WTC11 (cell line): ENCODE data around the gene GID8. TPM values are rescaled to one million over a fixed set of nuclear protein-coding genes. Genes with fewer than 3 reads are reported as not detected.

Experiments
- ATAC-seq: fragments of 200-7000 bp; cut with Tn5 transposase; 2 replicates; pipeline ENCODE4 v1.10.0; 2021; ENCODE audit warnings: mild to moderate bottlenecking, moderate library complexity
- CTCF ChIA-PET: fragments of 300-600 bp; sonication (Branson Sonifier 250); formaldehyde crosslinking; loops from one replicate; lab custom pipeline; 2021; ENCODE audit warnings: antibody characterized with exemption; lab: Charles Lee
- POLR2A ChIA-PET: fragments of 350-600 bp; sonication (Branson Sonifier 250); formaldehyde crosslinking; loops from one replicate; lab custom pipeline; 2021; ENCODE audit warnings: antibody characterized with exemption; lab: Charles Lee
- DNase-seq: peaks from one replicate; pipeline ENCODE4 v3.0.0; 2021; ENCODE audit warnings: low spot score
- H3K27ac Mint-ChIP-seq: 2 replicates; pipeline ENCODE4 v1.8.0; 2021; ENCODE audit warnings: mixed read lengths
- H3K27me3 Mint-ChIP-seq: 2 replicates; pipeline ENCODE4 v1.8.0; 2021; ENCODE audit warnings: low read depth, mild to moderate bottlenecking, moderate library complexity, mixed read lengths
- H3K36me3 Mint-ChIP-seq: 2 replicates; pipeline ENCODE4 v1.8.0; 2021; ENCODE audit warnings: mixed read lengths
- H3K4me1 Mint-ChIP-seq: 2 replicates; pipeline ENCODE4 v1.8.0; 2022; ENCODE audit warnings: mixed read lengths
- H3K4me3 Mint-ChIP-seq: 2 replicates; pipeline ENCODE4 v1.8.0; 2021; ENCODE audit warnings: mild to moderate bottlenecking, moderate library complexity, mixed read lengths
- H3K9me3 Mint-ChIP-seq: 2 replicates; pipeline ENCODE4 v1.8.0; 2021; ENCODE audit warnings: mixed read lengths
- ATF1 ChIP-seq: sonication (generic); formaldehyde crosslinking; IDR thresholded peaks from 2 replicates; pipeline ENCODE4 v1.8.1; 2023; ENCODE audit warnings: mild to moderate bottlenecking, moderate library complexity, missing genetic modification reagents
- ELF4 ChIP-seq: sonication (generic); formaldehyde crosslinking; IDR thresholded peaks from 2 replicates; pipeline ENCODE4 v1.8.1; 2022; ENCODE audit warnings: low read depth, mild to moderate bottlenecking, moderate library complexity, missing genetic modification reagents
- GTF2I ChIP-seq: fragments of 250-450 bp; sonication (Bioruptor Pico); conservative IDR thresholded peaks from 2 replicates; pipeline ENCODE4 v1.4.0; 2021; ENCODE audit warnings: mild to moderate bottlenecking
- MXD4 ChIP-seq: fragments of 250-450 bp; sonication (Bioruptor Pico); IDR thresholded peaks from 2 replicates; pipeline ENCODE4 v1.8.0; 2021; ENCODE audit warnings: mild to moderate bottlenecking, moderate library complexity, borderline replicate concordance
- NFATC4 ChIP-seq: fragments of 250-450 bp; sonication (Bioruptor Pico); IDR thresholded peaks from 2 replicates; pipeline ENCODE4 v1.9.0; 2021; ENCODE audit warnings: mild to moderate bottlenecking
- NFYB ChIP-seq: sonication (generic); formaldehyde crosslinking; conservative IDR thresholded peaks from 2 replicates; pipeline ENCODE4 v1.8.0; 2022; ENCODE audit warnings: low read depth, missing genetic modification reagents
- SP1 ChIP-seq: sonication (generic); formaldehyde crosslinking; conservative IDR thresholded peaks from 2 replicates; pipeline ENCODE4 v1.8.1; 2022; ENCODE audit warnings: missing genetic modification reagents
- TEAD1 ChIP-seq: sonication (generic); formaldehyde crosslinking; IDR thresholded peaks from 2 replicates; pipeline ENCODE4 v1.8.0; 2022; ENCODE audit warnings: mild to moderate bottlenecking, missing genetic modification reagents
- TEAD4 ChIP-seq: sonication (generic); formaldehyde crosslinking; IDR thresholded peaks from 2 replicates; pipeline ENCODE4 v1.8.0; 2022; ENCODE audit warnings: mild to moderate bottlenecking, missing genetic modification reagents
- ZNF423 ChIP-seq: fragments of 250-450 bp; sonication (Bioruptor Pico); IDR thresholded peaks from 2 replicates; pipeline ENCODE4 v2.1.2; 2022; ENCODE audit warnings: mild to moderate bottlenecking, moderate library complexity
- ZNF671 ChIP-seq: fragments of 250-450 bp; sonication (Bioruptor Pico); IDR thresholded peaks from 2 replicates; pipeline ENCODE4 v1.8.0; 2021; ENCODE audit warnings: mild to moderate bottlenecking
- total RNA-seq: library from RNA; stranded (reverse); gene quantifications from 3 replicates; pipeline ENCODE4 v1.2.3, GENCODE V29; 2021
- TF ChIP-seq, protein P1 (sequence below): fragments of 250-450 bp; sonication (Bioruptor Pico); IDR thresholded peaks from 2 replicates; pipeline ENCODE4 v1.9.0; 2021; ENCODE audit warnings: mild to moderate bottlenecking, borderline replicate concordance
- TF ChIP-seq, protein P2 (sequence below): sonication (generic); formaldehyde crosslinking; IDR thresholded peaks from 2 replicates; pipeline ENCODE4 v1.8.1; 2022; ENCODE audit warnings: low read depth, missing genetic modification reagents, borderline replicate concordance
- TF ChIP-seq, protein P3 (sequence below): sonication (generic); formaldehyde crosslinking; IDR thresholded peaks from 2 replicates; pipeline ENCODE4 v1.8.0; 2022; ENCODE audit warnings: mild to moderate bottlenecking, missing genetic modification reagents
- TF ChIP-seq, protein P4 (sequence below): sonication (generic); formaldehyde crosslinking; IDR thresholded peaks from 2 replicates; pipeline ENCODE4 v1.8.0; 2022; ENCODE audit warnings: missing genetic modification reagents
- TF ChIP-seq, protein P5 (sequence below): sonication (generic); formaldehyde crosslinking; IDR thresholded peaks from 2 replicates; pipeline ENCODE4 v1.8.1; 2022; ENCODE audit warnings: mild to moderate bottlenecking, moderate library complexity, missing genetic modification reagents
- TF ChIP-seq, protein P6 (sequence below): sonication (generic); formaldehyde crosslinking; IDR thresholded peaks from 2 replicates; pipeline ENCODE4 v1.8.0; 2022; ENCODE audit warnings: mild to moderate bottlenecking, missing genetic modification reagents
- TF ChIP-seq, protein P7 (sequence below): sonication (generic); formaldehyde crosslinking; IDR thresholded peaks from 2 replicates; pipeline ENCODE4 v1.8.0; 2023; ENCODE audit warnings: missing genetic modification reagents
- TF ChIP-seq, protein P8 (sequence below): fragments of 250-450 bp; sonication (Bioruptor Pico); conservative IDR thresholded peaks from 2 replicates; pipeline ENCODE4 v1.9.0; 2021; ENCODE audit warnings: mild to moderate bottlenecking

GID8 gene
- total RNA-seq, 1 experiment from 2014 or later = 70.2 TPM

DNA sequence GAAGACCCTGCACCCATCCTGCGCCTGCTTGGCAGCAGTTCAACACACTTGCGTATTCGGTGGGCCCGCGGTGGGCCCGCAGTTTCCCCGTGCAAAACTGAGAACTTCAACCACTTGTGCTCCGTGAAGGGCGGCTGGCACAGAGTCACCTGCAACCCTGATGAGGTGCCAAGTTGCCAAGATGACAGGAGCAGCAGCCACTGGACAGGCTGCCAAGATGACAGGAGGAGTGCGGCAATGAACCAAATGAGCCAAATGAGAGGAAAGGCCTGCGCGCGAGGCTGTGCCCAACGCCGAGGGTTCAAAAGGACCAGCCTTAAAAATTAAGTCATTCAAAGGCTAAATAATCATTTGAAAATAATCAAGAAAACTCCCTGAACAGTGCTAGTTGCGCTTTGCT, 31.7 kb upstream of the GID8 start:
- Mint-ChIP-seq H3K27me3 (no peaks in the 10 kb centered on the region), H3K36me3 (peaks cover 96% of the 10 kb centered on the region), H3K4me1 (peaks cover 14% of the 10 kb centered on the region), H3K9me3 (no peaks in the 10 kb centered on the region)
- CTCF ChIA-PET = interaction anchor here (0.7 kb wide), 1 partner anchor 1279 kb away, joined by 3 read pairs; no protein-coding TSS in a partner anchor
- TF ChIP-seq, protein P1, sequence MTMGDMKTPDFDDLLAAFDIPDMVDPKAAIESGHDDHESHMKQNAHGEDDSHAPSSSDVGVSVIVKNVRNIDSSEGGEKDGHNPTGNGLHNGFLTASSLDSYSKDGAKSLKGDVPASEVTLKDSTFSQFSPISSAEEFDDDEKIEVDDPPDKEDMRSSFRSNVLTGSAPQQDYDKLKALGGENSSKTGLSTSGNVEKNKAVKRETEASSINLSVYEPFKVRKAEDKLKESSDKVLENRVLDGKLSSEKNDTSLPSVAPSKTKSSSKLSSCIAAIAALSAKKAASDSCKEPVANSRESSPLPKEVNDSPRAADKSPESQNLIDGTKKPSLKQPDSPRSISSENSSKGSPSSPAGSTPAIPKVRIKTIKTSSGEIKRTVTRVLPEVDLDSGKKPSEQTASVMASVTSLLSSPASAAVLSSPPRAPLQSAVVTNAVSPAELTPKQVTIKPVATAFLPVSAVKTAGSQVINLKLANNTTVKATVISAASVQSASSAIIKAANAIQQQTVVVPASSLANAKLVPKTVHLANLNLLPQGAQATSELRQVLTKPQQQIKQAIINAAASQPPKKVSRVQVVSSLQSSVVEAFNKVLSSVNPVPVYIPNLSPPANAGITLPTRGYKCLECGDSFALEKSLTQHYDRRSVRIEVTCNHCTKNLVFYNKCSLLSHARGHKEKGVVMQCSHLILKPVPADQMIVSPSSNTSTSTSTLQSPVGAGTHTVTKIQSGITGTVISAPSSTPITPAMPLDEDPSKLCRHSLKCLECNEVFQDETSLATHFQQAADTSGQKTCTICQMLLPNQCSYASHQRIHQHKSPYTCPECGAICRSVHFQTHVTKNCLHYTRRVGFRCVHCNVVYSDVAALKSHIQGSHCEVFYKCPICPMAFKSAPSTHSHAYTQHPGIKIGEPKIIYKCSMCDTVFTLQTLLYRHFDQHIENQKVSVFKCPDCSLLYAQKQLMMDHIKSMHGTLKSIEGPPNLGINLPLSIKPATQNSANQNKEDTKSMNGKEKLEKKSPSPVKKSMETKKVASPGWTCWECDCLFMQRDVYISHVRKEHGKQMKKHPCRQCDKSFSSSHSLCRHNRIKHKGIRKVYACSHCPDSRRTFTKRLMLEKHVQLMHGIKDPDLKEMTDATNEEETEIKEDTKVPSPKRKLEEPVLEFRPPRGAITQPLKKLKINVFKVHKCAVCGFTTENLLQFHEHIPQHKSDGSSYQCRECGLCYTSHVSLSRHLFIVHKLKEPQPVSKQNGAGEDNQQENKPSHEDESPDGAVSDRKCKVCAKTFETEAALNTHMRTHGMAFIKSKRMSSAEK (CRISPR knock-in tag) = no peak
- no peak for TF ChIP-seq ZNF423 (CRISPR knock-in tag)
- TF ChIP-seq NFYB = no peak
- TF ChIP-seq, protein P2, sequence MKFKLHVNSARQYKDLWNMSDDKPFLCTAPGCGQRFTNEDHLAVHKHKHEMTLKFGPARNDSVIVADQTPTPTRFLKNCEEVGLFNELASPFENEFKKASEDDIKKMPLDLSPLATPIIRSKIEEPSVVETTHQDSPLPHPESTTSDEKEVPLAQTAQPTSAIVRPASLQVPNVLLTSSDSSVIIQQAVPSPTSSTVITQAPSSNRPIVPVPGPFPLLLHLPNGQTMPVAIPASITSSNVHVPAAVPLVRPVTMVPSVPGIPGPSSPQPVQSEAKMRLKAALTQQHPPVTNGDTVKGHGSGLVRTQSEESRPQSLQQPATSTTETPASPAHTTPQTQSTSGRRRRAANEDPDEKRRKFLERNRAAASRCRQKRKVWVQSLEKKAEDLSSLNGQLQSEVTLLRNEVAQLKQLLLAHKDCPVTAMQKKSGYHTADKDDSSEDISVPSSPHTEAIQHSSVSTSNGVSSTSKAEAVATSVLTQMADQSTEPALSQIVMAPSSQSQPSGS (CRISPR knock-in tag) = no peak
- TF ChIP-seq NFATC4 = no peak
- TF ChIP-seq, protein P3, sequence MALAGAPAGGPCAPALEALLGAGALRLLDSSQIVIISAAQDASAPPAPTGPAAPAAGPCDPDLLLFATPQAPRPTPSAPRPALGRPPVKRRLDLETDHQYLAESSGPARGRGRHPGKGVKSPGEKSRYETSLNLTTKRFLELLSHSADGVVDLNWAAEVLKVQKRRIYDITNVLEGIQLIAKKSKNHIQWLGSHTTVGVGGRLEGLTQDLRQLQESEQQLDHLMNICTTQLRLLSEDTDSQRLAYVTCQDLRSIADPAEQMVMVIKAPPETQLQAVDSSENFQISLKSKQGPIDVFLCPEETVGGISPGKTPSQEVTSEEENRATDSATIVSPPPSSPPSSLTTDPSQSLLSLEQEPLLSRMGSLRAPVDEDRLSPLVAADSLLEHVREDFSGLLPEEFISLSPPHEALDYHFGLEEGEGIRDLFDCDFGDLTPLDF (CRISPR knock-in tag) = no peak
- TF ChIP-seq, protein P4, sequence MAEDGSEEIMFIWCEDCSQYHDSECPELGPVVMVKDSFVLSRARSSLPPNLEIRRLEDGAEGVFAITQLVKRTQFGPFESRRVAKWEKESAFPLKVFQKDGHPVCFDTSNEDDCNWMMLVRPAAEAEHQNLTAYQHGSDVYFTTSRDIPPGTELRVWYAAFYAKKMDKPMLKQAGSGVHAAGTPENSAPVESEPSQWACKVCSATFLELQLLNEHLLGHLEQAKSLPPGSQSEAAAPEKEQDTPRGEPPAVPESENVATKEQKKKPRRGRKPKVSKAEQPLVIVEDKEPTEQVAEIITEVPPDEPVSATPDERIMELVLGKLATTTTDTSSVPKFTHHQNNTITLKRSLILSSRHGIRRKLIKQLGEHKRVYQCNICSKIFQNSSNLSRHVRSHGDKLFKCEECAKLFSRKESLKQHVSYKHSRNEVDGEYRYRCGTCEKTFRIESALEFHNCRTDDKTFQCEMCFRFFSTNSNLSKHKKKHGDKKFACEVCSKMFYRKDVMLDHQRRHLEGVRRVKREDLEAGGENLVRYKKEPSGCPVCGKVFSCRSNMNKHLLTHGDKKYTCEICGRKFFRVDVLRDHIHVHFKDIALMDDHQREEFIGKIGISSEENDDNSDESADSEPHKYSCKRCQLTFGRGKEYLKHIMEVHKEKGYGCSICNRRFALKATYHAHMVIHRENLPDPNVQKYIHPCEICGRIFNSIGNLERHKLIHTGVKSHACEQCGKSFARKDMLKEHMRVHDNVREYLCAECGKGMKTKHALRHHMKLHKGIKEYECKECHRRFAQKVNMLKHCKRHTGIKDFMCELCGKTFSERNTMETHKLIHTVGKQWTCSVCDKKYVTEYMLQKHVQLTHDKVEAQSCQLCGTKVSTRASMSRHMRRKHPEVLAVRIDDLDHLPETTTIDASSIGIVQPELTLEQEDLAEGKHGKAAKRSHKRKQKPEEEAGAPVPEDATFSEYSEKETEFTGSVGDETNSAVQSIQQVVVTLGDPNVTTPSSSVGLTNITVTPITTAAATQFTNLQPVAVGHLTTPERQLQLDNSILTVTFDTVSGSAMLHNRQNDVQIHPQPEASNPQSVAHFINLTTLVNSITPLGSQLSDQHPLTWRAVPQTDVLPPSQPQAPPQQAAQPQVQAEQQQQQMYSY (CRISPR knock-in tag) = no peak
- no peak; the same call in 1 of the 2 replicates for TF ChIP-seq ELF4 (CRISPR knock-in tag)
- no peak for TF ChIP-seq TEAD4 (CRISPR knock-in tag)
- no peak for TF ChIP-seq GTF2I
- no peak for TF ChIP-seq MXD4 (CRISPR knock-in tag)
- TF ChIP-seq, protein P5, sequence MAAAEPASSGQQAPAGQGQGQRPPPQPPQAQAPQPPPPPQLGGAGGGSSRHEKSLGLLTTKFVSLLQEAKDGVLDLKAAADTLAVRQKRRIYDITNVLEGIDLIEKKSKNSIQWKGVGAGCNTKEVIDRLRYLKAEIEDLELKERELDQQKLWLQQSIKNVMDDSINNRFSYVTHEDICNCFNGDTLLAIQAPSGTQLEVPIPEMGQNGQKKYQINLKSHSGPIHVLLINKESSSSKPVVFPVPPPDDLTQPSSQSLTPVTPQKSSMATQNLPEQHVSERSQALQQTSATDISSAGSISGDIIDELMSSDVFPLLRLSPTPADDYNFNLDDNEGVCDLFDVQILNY (CRISPR knock-in tag) = no peak
- TF ChIP-seq TEAD1 = no peak
- TF ChIP-seq, protein P6, sequence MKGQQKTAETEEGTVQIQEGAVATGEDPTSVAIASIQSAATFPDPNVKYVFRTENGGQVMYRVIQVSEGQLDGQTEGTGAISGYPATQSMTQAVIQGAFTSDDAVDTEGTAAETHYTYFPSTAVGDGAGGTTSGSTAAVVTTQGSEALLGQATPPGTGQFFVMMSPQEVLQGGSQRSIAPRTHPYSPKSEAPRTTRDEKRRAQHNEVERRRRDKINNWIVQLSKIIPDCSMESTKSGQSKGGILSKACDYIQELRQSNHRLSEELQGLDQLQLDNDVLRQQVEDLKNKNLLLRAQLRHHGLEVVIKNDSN (CRISPR knock-in tag) = no peak
- no peak for TF ChIP-seq SP1 (CRISPR knock-in tag)
- TF ChIP-seq ATF1 (CRISPR knock-in tag) = no peak
- no peak for TF ChIP-seq ZNF671 (CRISPR knock-in tag)
- TF ChIP-seq, protein P7, sequence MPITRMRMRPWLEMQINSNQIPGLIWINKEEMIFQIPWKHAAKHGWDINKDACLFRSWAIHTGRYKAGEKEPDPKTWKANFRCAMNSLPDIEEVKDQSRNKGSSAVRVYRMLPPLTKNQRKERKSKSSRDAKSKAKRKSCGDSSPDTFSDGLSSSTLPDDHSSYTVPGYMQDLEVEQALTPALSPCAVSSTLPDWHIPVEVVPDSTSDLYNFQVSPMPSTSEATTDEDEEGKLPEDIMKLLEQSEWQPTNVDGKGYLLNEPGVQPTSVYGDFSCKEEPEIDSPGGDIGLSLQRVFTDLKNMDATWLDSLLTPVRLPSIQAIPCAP = no peak
- TF ChIP-seq, protein P8, sequence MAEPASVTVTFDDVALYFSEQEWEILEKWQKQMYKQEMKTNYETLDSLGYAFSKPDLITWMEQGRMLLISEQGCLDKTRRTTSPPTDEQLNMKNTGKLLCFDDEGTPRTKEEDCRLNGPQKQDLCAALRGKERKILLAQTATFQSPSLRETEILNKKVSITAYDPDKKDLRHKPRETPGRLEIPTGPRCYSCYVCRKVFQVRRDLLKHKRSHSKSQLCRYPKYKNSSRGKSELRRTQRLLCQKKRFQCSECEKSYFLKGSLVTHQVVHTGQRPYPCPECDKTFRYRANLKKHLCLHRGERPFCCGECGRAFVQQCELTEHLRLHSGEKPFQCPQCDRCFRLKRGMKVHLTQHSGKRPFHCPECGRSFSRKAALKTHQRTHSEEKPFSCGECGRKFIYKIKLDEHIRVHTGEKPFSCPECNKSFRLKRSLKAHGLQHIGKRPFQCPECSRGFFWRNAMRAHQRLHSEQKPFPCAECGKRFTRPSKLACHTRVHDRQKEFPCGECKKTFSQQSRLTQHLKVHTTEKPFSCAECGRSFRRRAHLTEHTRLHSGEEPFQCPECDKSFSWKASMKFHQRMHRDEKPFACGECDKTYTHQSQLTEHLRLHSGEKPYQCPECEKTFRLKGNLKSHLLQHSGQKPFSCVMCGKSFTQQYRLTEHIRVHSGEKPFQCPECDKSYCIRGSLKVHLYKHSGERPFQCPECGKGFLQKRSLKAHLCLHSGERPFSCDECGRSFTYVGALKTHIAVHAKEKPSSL (CRISPR knock-in tag) = no peak
- TF ChIP-seq, all 79 proteins: peak for 0
- H3K4me3 Mint-ChIP-seq = no peak overlapping the region
- no peak for DNase-seq
- no peak overlapping the region for H3K27ac Mint-ChIP-seq
- ATAC-seq = no peak
- POLR2A ChIA-PET = no interaction called here
